Stimulated activated memory B cell treated with anti-CD40 and anti-IgM and Interleukin-4, amounts not matched to agents 10 μg/mL and 1 μg/mL and 100 μg/mL, for 72 hours (primary cell): ENCODE measurements around the gene MYL3.
"Not testable (repeated sequence)": the region's sequence is repeated elsewhere in the genome, so short reads cannot be mapped to it uniquely, and the experiment has no call there.

Experiments used
- ATAC-seq: fragments of 150-1000 bp; cut with Tn5 transposase; 2 replicates; pipeline ENCODE4 v1.10.0; 2021
- H3K27ac Mint-ChIP-seq: one replicate; pipeline ENCODE4 v1.8.0; 2022; ENCODE audit warnings: mild to moderate bottlenecking, mixed read lengths
- H3K27me3 Mint-ChIP-seq: one replicate; pipeline ENCODE4 v1.8.0; 2022; ENCODE audit warnings: mixed read lengths
- H3K36me3 Mint-ChIP-seq: one replicate; pipeline ENCODE4 v1.8.0; 2022; ENCODE audit warnings: mixed read lengths
- H3K4me1 Mint-ChIP-seq: one replicate; pipeline ENCODE4 v1.8.0; 2022; ENCODE audit warnings: mixed read lengths
- H3K4me3 Mint-ChIP-seq: one replicate; pipeline ENCODE4 v1.8.0; 2022; ENCODE audit warnings: mild to moderate bottlenecking, moderate library complexity, mixed read lengths
- H3K9me3 Mint-ChIP-seq: one replicate; pipeline ENCODE4 v1.8.0; 2022; ENCODE audit warnings: mixed read lengths

MYL3 gene

DNA sequence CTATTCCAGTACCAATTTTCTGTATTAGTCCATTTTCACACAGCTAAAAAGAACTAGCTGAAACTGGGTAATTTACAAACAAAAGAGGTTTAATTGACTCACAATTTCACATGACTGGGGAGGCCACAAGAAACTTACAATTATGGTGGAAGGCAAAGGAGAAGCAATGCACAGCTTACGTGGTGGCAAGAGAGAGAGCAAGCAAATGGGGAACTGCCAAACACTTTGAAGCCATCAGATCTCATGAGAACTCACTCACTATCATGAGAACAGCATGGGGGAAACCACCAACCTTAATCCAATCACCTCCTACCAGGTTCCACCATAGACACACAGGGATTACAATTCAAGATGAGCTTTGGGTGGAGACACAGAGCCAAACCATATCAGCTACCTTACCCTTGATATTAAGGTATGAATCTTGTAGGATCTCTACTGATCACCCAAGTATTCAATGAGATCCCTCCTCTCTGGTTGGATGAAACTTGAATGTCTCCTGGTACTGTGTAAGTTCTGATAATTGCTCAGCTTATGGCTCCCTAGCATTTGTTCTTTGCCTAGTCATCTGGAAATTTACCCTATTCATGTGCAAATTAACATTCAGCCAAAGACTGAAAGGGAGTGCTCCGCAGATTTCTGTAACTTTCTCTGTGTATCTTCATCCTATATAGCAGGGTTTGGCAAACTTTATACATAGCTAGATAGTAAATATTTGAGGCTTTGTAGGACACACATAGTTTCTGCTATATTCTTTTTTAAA, 38.9 kb downstream of the MYL3 start:
- peaks cover 14% of the 10 kb centered on the region for H3K36me3 Mint-ChIP-seq
- ATAC-seq, result no peak
- no peak overlapping the region for H3K4me3 Mint-ChIP-seq
- no peak overlapping the region for H3K27ac Mint-ChIP-seq
- H3K9me3 Mint-ChIP-seq, result peaks cover 17% of the 10 kb centered on the region
- no peaks in the 10 kb centered on the region for H3K4me1 Mint-ChIP-seq
- H3K27me3 Mint-ChIP-seq, result peaks cover 8% of the 10 kb centered on the region

DNA sequence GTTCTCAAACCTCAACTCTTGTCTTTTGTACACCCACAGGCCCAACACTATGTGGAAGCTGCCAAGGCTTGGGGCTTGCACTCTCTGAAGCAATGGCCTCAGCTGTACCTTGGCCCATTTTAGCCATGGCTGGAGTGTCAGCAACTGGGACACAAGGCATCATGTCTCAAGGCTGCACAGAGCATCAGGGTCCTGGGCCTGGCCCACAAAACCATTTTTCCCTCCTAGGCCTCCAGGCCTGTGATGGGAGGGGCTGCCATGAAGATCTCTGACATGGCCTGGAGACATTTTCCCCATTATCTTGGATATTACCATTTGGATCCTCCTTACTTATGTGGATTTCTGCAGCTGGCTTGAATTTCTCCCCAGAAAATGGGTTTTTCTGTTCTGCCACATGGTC, 39.9 kb downstream of the MYL3 start:
- H3K27ac Mint-ChIP-seq, H3K4me1 Mint-ChIP-seq, H3K4me3 Mint-ChIP-seq, H3K27me3 Mint-ChIP-seq, ATAC-seq: not testable (repeated sequence)
- peaks cover 17% of the 10 kb centered on the region for H3K9me3 Mint-ChIP-seq
- peaks cover 14% of the 10 kb centered on the region for H3K36me3 Mint-ChIP-seq

DNA sequence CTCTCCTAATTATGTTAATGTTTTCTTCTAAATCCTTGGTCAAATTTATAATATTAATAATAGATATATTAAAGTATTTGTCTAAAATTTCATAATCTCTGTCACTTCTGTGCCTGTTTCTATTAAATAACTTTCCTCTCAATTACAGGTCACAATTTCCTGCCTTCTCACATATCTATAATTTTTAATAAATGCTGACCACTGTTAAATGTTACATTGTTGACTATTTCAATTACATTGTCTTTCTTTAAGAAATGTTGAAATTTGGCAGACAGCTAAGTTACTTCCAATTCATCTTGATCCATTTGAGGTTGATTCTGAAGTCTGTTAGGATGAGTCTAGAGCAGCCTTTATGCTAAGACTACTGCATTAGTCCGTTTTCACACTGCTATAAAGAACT, 41.7 kb downstream of the MYL3 start:
- Mint-ChIP-seq H3K27ac (no peak overlapping the region), H3K36me3 (peaks cover 14% of the 10 kb centered on the region), H3K4me3 (no peak overlapping the region), H3K9me3 (peaks cover 17% of the 10 kb centered on the region), H3K4me1 (peaks cover 5% of the 10 kb centered on the region), H3K27me3 (peaks cover 8% of the 10 kb centered on the region)
- ATAC-seq, result no peak

DNA sequence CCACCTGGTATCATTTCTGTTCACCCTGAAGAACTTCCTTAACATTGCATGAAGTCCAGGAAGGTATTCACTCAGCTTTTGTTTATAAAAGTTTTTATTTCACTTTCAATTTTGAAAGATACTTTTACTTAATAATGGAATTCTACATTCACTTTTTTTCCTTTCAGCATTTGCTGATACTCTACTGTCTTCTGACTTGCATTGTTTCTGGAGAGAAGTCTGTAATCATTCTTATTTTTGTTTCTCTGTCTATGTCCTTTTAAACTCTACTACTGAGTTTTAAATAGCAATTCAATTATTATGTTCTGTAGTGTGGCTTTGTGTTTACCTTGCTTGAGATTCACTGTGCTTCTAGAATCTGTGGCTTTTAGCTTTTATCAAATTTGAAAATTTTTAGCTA, 42.4 kb downstream of the MYL3 start:
- Mint-ChIP-seq H3K4me1 (peaks cover 5% of the 10 kb centered on the region), H3K27ac (no peak overlapping the region), H3K9me3 (peaks cover 17% of the 10 kb centered on the region), H3K36me3 (peaks cover 14% of the 10 kb centered on the region), H3K27me3 (peaks cover 8% of the 10 kb centered on the region), H3K4me3 (no peak overlapping the region)
- no peak for ATAC-seq

DNA sequence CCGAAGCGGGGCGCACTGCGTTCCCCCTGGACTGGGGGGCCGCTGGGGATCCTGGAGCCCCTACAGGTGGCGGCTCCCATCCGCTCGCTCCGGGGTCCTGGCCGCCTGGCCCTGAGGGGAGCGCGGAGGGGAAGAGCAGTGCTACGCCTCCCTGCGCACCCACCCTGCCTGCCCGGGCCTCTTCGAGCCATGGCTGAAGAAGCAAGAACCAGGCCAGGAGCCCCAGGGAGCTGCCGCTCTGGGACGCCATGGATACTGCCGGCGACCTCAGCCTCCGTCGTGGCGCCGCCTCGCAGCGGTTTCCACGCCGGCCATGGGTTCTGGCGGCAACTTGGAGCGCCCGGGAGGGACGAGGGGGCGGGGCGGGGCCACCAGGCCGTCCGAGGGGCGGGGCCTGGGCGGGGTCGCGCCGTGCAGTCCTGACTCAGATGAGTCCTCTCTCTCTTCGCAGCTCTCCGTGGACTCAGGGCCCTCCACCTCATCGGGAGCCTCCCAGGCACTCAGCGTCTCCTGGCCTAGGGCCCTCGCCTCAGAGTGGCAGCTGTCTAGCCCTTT, 50.9 kb downstream of the MYL3 start:
- peak overlapping the region; percentile 68 for H3K4me3 Mint-ChIP-seq
- no peaks in the 10 kb centered on the region for H3K9me3 Mint-ChIP-seq
- H3K4me1 Mint-ChIP-seq, result peaks cover 7% of the 10 kb centered on the region
- H3K36me3 Mint-ChIP-seq, result no peaks in the 10 kb centered on the region
- H3K27me3 Mint-ChIP-seq, result peaks cover 41% of the 10 kb centered on the region
- peak; percentile 79 for ATAC-seq
- no peak overlapping the region for H3K27ac Mint-ChIP-seq

DNA sequence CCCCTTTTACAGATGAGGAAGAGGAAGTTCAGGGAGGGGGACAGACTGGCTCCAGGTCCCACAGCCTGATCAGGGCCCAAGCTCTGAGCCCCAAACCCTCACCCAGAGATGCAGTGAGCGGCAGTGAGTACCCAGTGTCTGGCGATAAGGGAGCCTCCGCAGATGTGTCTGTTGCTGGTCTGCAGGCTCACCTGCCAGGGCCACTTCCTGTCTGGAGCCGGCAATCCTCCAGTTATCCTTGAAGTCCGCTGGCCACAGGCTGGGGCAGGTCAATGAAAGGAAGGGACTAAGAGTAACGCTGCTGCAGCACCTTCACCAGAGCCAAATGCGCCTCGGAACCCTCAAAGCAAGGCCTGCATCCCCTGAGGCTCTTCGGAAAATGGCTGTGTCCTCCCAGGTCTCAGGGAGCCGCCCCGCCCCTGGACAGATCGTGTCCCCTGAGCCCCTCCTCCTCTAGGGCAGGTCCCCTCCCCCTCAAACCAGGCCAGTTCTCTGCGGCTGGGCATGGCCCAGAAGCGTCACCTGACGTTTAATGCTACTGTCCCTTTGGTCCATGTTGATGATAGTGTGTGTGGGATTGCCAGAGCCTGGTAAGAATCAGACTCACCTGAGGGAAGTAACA, 51.5 kb downstream of the MYL3 start:
- ATAC-seq, result no peak
- peaks cover 7% of the 10 kb centered on the region for H3K4me1 Mint-ChIP-seq
- H3K36me3 Mint-ChIP-seq, result no peaks in the 10 kb centered on the region
- H3K4me3 Mint-ChIP-seq, result no peak overlapping the region
- no peak overlapping the region for H3K27ac Mint-ChIP-seq
- H3K9me3 Mint-ChIP-seq, result no peaks in the 10 kb centered on the region
- peaks cover 43% of the 10 kb centered on the region for H3K27me3 Mint-ChIP-seq

DNA sequence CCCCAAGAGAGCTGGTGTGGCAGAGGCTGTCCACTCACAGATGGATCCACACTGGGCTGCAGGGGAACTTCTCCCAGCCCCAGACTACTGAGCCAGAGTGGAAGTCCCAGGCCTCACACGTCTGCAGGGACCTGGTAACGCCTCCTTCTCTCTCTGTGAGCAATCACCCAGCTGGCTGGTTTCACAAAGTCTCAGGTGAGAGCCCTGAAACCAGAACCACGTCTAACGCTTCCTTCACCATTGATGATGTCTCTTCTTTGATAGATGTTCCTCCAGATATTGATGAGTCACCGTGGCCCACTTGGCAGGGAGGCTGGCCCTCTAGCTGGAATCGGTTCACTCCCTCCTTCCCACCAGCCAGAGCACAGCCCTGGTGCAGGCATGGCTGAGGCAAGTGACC, 54.5 kb downstream of the MYL3 start:
- H3K9me3 Mint-ChIP-seq, H3K36me3 Mint-ChIP-seq, H3K4me3 Mint-ChIP-seq, ATAC-seq, H3K4me1 Mint-ChIP-seq, H3K27ac Mint-ChIP-seq: not testable (repeated sequence)
- peaks cover 33% of the 10 kb centered on the region for H3K27me3 Mint-ChIP-seq
